ENCODE measurements around the gene FES.

The FES gene

GRCh38 chr15:90924375-90924774 is 40.1 kb downstream of the FES start:
- in situ Hi-C loops (cut with HindIII; ENCODE audit: low sequenced_read_pairs): no loop called here

- in situ Hi-C loops (cut with HindIII; ENCODE audit: low sequenced_read_pairs): loop anchor here (25.0 kb wide), 1 partner anchor 439 kb away; no protein-coding TSS in a partner anchor
Measured at GRCh38 chr15:90926766-90927165, 42.5 kb downstream of the FES start.

DNA sequence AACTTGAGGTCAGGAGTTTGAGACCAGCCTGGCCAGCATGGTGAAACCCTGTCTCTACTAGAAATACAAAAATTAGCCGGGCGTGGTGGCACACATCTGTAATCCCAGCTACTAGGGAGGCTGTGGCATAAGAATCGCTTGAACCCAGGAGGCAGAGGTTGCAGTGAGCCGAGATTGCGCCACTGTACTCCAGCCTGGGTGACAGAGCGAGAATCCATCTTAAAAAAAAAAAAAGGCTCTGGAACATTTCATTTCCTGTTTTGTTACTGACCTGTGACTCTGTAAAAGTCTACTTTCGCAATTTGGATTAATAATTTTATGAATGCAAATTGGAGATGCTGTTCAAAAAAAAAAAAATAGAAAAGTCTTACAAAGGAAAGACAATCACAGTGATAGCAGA is 43.8 kb downstream of the FES start:
- in situ Hi-C loops (cut with HindIII; ENCODE audit: low sequenced_read_pairs): loop anchor here (25.0 kb wide), 1 partner anchor 441 kb away; no protein-coding TSS in a partner anchor

DNA sequence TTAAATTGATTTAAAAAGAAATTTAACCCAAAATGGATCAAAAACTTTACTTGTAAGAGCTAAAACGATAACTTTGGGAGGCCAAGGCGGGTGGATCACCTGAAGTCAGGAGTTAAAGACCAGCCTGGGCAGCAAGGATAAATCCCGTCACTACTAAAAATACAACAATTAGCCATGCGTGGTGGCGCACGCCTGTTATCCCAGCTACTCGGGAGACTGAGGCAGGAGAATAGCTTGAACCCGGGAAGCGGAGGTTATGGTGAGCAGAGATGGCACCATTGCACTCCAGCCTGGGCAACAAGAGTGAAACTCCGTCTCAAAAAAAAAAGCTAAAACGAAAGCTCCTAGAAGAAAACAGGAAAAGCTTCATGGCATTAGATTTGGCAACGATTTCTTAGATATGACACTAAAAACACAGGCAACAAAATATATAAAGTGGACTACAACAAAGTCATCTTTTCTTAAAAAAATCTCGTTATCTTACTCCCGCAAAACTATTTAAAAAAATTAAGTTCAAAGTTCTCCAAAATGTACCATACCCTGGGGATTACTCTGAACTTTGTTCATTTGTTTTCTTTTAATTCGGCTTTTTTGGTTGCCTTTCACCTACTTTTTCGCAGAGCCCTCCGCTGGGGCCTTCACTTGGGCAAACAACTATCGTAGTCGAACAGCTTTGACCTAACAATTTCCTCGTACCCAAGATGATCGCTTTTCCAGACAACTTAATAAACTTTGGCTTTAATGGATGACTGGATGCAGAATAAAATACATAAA is 45.1 kb downstream of the FES start:
- in situ Hi-C loops (cut with HindIII; ENCODE audit: low sequenced_read_pairs): loop anchor here (25.0 kb wide), 1 partner anchor 442 kb away; no protein-coding TSS in a partner anchor

DNA sequence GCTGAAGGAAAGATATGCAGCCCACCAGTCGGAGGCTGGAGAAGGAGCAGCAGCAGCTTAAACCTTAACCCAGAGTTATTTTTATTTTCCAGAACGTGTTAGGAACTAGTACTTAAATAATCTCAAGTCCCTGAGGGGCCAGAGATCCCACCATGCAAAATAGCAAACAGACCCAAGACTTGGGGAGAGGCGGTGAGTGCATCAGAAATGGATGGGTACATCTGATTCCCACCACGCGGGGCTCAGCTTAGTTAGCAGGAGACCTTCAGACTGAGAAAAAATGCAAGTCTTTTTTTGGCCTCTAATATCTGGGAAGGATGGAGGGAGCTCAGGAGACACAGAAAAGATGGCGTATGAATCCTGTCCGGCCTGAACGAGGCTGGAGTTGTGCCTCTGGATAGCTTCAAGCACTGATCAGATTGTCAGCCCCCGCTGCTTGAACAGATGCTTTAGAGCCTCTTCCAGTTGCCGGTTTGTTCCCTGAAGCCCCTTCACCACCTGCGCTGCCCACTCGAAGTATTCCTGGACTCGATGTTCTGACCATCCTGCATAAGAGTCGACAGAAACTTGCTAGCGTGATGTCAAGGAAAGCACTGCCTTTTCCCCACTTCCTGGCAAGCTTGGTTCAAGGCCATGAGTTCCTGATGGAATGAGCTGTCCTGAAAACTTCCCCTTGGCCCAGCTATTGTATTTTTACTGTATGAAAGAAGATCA is 46.7 kb downstream of the FES start:
- in situ Hi-C loops (cut with HindIII; ENCODE audit: low sequenced_read_pairs): loop anchor here (25.0 kb wide), 1 partner anchor 444 kb away; no protein-coding TSS in a partner anchor

DNA sequence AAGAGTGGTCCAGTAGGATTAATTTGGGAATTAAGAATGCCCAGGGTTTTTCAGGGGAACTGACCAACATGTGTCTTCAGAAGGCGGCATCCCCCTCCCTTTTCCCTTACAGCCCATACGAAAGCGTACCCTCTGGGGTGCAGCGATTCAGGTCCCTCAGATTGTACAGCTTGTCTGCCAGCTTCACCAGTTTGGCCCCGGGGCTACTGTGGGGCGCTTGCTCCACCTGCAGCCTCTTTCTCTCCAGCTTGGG is 47.2 kb downstream of the FES start:
- in situ Hi-C loops (cut with HindIII; ENCODE audit: low sequenced_read_pairs): loop anchor here (25.0 kb wide), 1 partner anchor 444 kb away; no protein-coding TSS in a partner anchor

- in situ Hi-C loops (cut with HindIII; ENCODE audit: low sequenced_read_pairs): loop anchor here (25.0 kb wide), 1 partner anchor 445 kb away; no protein-coding TSS in a partner anchor
Measured at GRCh38 chr15:90931828-90932659, 47.7 kb downstream of the FES start, which contains the start of gene HDDC3. Gene HDDC3 (minus strand): TSS chr15:90932549. CDS start chr15:90932540, 9 bp downstream.

DNA sequence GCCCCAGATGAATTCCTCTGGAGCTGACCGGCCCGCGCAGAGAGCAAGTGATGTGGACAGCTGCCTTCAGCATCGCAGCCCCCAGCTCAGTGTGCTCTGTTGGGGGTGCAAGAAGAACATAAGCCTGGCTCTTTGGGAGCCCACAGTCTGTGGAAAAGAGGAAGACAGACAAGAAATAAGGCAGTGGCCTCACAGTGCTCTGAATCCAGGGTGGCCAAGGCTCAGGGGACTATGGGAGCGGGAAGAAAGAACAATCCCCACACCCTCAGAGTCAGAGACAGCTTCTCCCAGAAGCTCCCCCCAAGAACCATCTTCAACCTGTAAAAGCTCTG is 48.3 kb downstream of the FES start:
- in situ Hi-C loops (cut with HindIII; ENCODE audit: low sequenced_read_pairs): loop anchor here (25.0 kb wide), 1 partner anchor 445 kb away; no protein-coding TSS in a partner anchor

DNA sequence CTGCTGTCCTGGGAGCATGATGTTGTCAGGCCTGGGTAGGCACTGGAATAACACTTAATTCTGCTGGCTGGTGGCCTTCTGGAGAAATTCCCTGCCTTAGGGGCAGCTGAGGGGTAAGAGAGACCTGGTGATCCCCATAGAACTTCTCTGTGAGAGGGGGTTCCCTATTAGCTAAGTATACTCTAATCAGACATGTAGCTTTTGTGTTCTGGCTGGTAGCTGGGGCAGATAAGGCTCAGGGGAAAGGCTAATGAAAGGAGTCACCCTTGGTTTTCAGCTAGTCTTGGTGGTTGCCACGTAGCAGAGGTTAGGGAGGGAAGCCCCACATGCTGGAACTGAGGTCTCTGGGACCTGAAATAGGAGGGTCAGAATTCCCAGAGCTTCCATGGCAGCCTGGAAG is 49.0 kb downstream of the FES start:
- in situ Hi-C loops (cut with HindIII; ENCODE audit: low sequenced_read_pairs): loop anchor here (25.0 kb wide), 1 partner anchor 446 kb away; no protein-coding TSS in a partner anchor

- in situ Hi-C loops (cut with HindIII; ENCODE audit: low sequenced_read_pairs): loop anchor here (25.0 kb wide), 1 partner anchor 447 kb away; no protein-coding TSS in a partner anchor
Measured at GRCh38 chr15:90934256-90934948, 50.1 kb downstream of the FES start.

DNA sequence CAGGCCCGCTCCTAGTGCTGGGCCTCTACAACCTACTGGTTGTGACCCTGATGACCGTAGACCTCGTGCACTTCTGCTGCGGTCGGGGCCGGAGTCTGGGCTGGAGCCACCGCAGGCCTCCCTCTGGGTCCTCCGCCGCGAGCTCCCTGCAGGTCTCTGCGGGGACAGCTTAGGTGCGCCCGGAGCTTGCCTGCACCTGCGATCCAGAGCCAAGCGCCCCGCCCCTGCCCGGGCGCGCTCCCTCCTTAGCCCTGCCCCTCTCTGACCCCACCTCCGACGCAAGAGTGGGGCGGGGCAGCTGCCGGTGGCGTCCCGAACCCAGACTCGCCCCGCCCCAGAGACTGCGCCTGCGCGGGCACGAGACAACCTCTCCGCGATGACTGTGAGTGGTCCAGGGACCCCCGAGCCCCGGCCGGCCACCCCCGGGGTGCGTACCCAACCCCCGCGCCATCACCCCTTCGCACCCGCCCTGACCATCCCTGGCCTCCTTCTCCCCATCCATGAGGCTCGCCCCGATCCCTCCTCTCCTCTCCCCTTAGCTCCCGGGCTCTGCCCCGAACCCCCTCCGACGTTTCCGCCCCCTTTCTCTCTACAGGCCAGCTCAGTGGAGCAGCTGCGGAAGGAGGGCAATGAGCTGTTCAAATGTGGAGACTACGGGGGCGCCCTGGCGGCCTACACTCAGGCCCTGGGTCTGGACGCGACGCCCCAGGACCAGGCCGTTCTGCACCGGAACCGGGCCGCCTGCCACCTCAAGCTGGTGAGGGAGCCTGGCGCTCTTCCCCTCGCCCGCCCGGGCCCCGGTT is 50.8 kb downstream of the FES start, which contains the start of gene UNC45A:
UNC45A (plus strand) TSS at position 337 of the 803 bp plus-strand sequence; CDS start at position 377, 40 bp downstream.
- in situ Hi-C loops (cut with HindIII; ENCODE audit: low sequenced_read_pairs): loop anchor here (25.0 kb wide), 1 partner anchor 448 kb away; no protein-coding TSS in a partner anchor

DNA sequence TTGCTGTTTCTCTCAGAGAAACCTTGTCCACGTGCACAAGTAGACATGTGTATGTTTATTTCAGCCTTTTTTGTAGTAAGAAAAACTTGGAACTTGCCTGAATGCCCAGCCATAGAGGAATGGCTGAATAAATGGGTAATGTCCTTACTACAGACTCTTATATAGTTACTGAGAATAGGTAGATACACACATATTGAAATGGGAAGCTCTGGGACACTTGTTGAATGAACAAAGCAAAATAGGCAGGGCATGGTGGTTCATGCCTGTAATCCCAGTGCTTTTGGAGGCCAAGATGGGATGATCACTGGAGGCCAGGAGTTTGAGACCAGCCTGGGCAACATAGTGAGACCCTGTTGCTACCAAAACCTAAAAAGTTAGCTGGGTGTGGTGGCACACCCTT is 52.5 kb downstream of the FES start:
- in situ Hi-C loops (cut with HindIII; ENCODE audit: low sequenced_read_pairs): loop anchor here (25.0 kb wide), 1 partner anchor 450 kb away; no protein-coding TSS in a partner anchor

DNA sequence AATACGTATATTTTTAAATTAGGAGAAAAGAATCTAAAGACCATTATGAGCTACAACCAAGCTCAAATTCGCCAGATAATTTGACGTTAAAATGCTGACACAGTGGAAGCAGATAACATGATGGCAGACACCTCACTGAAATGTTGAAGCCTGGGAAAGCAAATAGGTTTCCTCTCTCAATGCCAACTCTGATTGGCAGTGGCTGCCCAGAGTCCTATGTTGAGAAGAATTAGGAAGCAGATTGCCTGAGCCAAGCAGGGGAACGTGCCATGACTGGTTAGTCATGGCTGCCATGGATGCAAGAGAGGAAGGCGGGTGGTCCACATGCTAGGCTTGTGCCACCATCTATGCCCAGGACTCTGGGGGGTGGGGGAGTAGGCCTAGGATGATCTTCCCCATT is 54.0 kb downstream of the FES start:
- in situ Hi-C loops (cut with HindIII; ENCODE audit: low sequenced_read_pairs): loop anchor here (25.0 kb wide), 1 partner anchor 451 kb away; no protein-coding TSS in a partner anchor

DNA sequence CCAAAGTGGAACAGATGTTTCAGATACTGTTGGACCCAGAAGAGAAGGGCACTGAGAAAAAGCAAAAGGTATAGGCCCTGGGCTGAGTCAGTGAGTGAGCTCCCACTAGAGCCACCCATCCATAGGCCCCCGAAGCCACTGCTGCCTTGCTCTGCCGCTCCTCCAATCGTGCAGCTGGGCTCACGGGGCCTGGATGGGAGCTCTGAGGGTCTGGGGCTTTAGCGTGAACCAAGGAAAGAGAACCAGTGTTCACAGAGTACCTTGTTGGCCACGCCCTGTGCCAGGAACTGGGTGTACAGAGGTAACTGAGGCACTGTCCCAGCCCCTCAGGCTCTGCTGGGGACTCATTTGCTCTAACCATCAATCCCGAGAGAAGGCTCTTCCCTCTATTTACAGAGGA is 55.5 kb downstream of the FES start:
- in situ Hi-C loops (cut with HindIII; ENCODE audit: low sequenced_read_pairs): loop anchor here (25.0 kb wide), 1 partner anchor 452 kb away; no protein-coding TSS in a partner anchor

GRCh38 chr15:90941038-90941437 is 56.7 kb downstream of the FES start:
- in situ Hi-C loops (cut with HindIII; ENCODE audit: low sequenced_read_pairs): loop anchor here (25.0 kb wide), 1 partner anchor 454 kb away; no protein-coding TSS in a partner anchor

- in situ Hi-C loops (cut with HindIII; ENCODE audit: low sequenced_read_pairs): loop anchor here (25.0 kb wide), 1 partner anchor 455 kb away; no protein-coding TSS in a partner anchor
Measured at GRCh38 chr15:90942354-90943120, 58.2 kb downstream of the FES start.

DNA sequence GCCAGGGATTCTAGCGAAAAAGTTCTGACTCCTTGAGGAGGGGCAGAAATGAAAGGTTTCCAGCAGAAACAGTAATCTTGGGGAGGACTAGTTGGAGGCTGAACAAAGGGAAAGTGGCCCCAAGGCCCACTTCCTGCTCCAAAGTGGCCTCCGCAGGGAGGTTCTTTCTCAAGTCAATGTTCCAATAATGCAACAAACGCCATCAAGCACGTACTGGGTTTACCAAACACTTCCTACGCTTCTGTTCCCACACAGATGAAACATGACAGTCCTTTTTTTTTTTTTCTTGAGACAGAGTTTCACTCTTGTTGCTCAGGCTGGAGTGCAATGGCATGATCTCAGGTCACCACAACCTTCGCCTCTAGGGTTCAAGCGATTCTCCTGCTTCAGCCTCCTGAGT is 60.8 kb downstream of the FES start:
- in situ Hi-C loops (cut with HindIII; ENCODE audit: low sequenced_read_pairs): loop anchor here (25.0 kb wide), 1 partner anchor 458 kb away; no protein-coding TSS in a partner anchor
